RWPE2 (cell line): ENCODE results near the gene ZFPM1.

Source experiments
- ATAC-seq: fragments of 200-7000 bp; cut with Tn5 transposase; 3 replicates; pipeline ENCODE4 v1.9.1; 2021; ENCODE audit warnings: low read depth
- DNase-seq: peaks from one replicate; pipeline ENCODE4 v3.0.0-alpha.2; 2020; ENCODE audit warnings: low spot score
- H3K27ac ChIP-seq: fragments of 450-650 bp; 2 replicates; pipeline ENCODE4 v1.5.1; 2017; ENCODE audit warnings: mild to moderate bottlenecking; ENCODE audit not compliant: poor library complexity, severe bottlenecking
- H3K27me3 ChIP-seq: fragments of 250-450 bp; sonication (Bioruptor Pico); 2 replicates; pipeline ENCODE4 v1.5.1; 2021; ENCODE audit warnings: mild to moderate bottlenecking, moderate library complexity; ENCODE audit not compliant: insufficient read depth, poor library complexity, severe bottlenecking
- H3K36me3 ChIP-seq: fragments of 250-450 bp; sonication (Bioruptor Pico); 2 replicates; pipeline ENCODE4 v1.5.1; 2020; ENCODE audit warnings: low read depth, mild to moderate bottlenecking, moderate library complexity
- H3K4me1 ChIP-seq: fragments of 250-450 bp; sonication (Bioruptor Pico); 2 replicates; pipeline ENCODE4 v1.5.1; 2021; ENCODE audit warnings: mild to moderate bottlenecking, moderate library complexity; ENCODE audit not compliant: insufficient read depth, poor library complexity, severe bottlenecking
- H3K4me3 ChIP-seq: fragments of 250-450 bp; sonication (Bioruptor Pico); 2 replicates; pipeline ENCODE4 v1.5.1; 2021; ENCODE audit warnings: mild to moderate bottlenecking, moderate library complexity; ENCODE audit not compliant: severe bottlenecking
- H3K9me3 ChIP-seq: fragments of 250-450 bp; sonication (Bioruptor Pico); 2 replicates; pipeline ENCODE4 v1.5.1; 2021; ENCODE audit warnings: mild to moderate bottlenecking, moderate library complexity; ENCODE audit not compliant: severe bottlenecking
- TF ChIP-seq, protein P1 (sequence below): fragments of 450-650 bp; IDR thresholded peaks from one replicate; pipeline ENCODE4 v1.5.1; 2017; ENCODE audit warnings: mild to moderate bottlenecking, moderate library complexity; ENCODE audit not compliant: poor library complexity, severe bottlenecking

ZFPM1 gene

DNA sequence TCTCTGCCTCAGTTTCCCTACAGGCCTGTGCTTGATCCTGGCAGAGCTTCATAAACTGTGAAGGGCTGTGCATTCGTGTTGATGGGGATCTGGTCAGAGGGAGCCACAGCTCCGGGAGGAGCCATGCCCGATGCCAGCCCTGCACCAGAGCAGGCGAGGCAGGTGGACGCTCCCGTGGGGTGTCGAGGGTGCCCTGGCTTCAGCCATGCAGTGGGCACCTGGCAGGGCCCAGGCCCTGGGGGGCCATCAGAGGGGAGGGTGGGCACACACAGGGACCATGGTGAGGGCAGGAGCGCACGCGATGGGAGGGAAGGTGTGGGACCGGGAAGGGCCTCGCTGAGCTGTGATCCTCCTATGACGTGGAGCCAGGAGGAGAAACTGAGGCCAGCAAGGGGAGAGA, 22.0 kb downstream of the ZFPM1 start:
- DNase-seq, result no peak
- Histone ChIP-seq H3K4me3 (no peak overlapping the region), H3K36me3 (no peaks in the 10 kb centered on the region), H3K27me3 (no peaks in the 10 kb centered on the region), H3K4me1 (no peaks in the 10 kb centered on the region), H3K27ac (no peak overlapping the region), H3K9me3 (no peaks in the 10 kb centered on the region)
- ATAC-seq, result no peak
- TF ChIP-seq, protein P1, sequence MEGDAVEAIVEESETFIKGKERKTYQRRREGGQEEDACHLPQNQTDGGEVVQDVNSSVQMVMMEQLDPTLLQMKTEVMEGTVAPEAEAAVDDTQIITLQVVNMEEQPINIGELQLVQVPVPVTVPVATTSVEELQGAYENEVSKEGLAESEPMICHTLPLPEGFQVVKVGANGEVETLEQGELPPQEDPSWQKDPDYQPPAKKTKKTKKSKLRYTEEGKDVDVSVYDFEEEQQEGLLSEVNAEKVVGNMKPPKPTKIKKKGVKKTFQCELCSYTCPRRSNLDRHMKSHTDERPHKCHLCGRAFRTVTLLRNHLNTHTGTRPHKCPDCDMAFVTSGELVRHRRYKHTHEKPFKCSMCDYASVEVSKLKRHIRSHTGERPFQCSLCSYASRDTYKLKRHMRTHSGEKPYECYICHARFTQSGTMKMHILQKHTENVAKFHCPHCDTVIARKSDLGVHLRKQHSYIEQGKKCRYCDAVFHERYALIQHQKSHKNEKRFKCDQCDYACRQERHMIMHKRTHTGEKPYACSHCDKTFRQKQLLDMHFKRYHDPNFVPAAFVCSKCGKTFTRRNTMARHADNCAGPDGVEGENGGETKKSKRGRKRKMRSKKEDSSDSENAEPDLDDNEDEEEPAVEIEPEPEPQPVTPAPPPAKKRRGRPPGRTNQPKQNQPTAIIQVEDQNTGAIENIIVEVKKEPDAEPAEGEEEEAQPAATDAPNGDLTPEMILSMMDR, result no peak

DNA sequence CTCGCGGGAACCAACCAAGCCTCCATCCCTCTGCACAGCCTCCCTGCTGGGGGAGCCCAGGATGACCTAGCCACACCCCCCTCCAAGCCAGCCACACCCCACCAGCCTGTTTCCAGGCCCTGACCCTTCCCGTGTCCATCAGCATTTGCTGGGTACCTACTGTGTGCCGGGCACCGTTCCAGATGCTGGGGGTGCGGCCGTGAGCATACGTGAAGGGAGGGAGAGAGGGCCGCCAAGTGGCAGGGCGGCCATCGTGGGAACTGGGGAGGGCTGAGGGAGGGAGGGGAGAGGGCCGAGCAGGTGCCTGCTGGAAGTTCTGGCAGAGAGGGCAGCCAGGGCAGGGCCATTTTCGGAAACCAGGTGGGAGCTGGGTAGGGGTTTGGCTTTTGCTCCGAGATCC, 23.1 kb downstream of the ZFPM1 start:
- H3K4me3 ChIP-seq, result no peak overlapping the region
- H3K36me3 ChIP-seq, result no peaks in the 10 kb centered on the region
- TF ChIP-seq, protein P1, result no peak
- H3K27ac ChIP-seq, result no peak overlapping the region
- DNase-seq, result no peak
- ATAC-seq, result no peak
- no peaks in the 10 kb centered on the region for H3K9me3 ChIP-seq
- H3K27me3 ChIP-seq, result no peaks in the 10 kb centered on the region
- no peaks in the 10 kb centered on the region for H3K4me1 ChIP-seq

DNA sequence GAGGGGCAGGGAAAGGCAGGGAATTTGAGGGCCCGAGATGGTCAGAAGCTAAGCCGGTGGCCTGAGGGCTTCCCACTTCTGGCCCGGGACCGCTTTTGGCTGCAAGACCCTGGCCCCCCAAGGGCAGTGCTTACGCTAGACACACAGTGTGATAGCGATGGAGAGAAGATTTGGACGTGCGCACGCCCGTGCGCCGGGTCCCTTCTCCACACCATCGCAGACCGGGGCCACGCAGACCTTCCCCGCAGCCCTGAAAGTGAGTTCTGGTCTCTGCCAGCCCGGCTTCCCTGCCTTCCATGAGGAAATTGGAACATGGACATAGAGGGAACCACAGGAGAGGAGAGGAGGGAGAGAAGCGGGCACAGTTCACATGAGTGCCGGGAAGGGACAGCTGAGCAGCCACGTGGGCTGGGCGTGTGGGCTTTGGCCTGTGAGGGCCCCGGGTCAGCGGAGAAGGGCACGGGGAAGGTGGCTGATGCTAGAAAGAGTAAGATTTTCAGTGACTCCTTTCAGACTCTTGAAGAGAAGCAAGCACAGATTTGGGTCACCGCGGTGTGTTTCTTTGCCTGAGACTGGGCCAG, 23.8 kb downstream of the ZFPM1 start:
- no peaks in the 10 kb centered on the region for H3K4me1 ChIP-seq
- no peak for DNase-seq
- H3K9me3 ChIP-seq, result no peaks in the 10 kb centered on the region
- no peaks in the 10 kb centered on the region for H3K27me3 ChIP-seq
- no peaks in the 10 kb centered on the region for H3K36me3 ChIP-seq
- ATAC-seq, result no peak
- H3K4me3 ChIP-seq, result no peak overlapping the region
- TF ChIP-seq, protein P1, result no peak
- H3K27ac ChIP-seq, result no peak overlapping the region

DNA sequence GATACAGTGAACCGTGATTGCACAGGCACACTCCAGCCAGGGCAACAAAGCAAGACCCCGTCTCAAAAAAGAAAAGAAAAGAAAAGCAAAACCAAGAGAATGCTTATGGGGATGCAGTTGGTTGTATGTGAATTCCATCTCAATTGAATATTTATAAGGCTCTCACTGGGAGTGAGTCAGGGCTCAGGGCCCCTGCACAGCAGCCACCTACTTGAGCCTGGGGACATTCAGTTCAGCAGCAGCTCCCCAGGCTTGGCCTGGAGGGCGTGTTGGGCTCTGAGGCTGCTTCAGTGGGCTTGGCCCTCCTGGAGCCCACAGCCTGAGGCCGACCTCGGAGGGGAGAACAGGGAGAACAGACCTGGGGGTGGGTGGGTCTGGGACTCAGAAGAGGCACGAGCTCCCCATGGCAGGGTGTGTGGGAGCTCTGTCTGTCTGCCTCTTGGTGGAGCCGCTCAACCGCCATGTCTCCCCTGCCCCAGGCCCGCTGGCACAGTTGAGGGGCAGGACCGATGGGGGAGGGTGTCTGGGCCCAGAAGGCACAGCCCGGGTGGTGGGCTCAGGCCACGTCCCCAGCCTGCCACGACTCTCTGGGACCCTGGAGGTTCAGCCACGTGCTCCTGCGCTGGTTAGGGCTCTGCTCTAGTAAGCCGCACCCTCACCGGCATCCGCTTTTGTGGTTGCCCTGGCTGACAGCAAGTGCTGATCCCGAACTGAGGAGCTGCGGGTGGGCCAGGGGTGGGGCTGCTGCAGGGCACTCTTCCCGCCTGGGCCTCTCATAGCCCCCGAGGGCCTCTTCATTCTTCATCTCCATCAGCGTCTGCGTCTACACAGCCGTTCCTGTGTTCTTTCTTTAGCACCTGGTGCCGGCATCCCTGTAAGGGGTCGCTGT, 24.8 kb downstream of the ZFPM1 start:
- Histone ChIP-seq H3K4me3 (no peak overlapping the region), H3K36me3 (no peaks in the 10 kb centered on the region), H3K4me1 (no peaks in the 10 kb centered on the region), H3K9me3 (no peaks in the 10 kb centered on the region), H3K27ac (no peak overlapping the region), H3K27me3 (no peaks in the 10 kb centered on the region)
- TF ChIP-seq, protein P1, result no peak
- ATAC-seq (no peak), DNase-seq (no peak)
